ENCODE results near the gene MRPS14.

Gene MRPS14

DNA sequence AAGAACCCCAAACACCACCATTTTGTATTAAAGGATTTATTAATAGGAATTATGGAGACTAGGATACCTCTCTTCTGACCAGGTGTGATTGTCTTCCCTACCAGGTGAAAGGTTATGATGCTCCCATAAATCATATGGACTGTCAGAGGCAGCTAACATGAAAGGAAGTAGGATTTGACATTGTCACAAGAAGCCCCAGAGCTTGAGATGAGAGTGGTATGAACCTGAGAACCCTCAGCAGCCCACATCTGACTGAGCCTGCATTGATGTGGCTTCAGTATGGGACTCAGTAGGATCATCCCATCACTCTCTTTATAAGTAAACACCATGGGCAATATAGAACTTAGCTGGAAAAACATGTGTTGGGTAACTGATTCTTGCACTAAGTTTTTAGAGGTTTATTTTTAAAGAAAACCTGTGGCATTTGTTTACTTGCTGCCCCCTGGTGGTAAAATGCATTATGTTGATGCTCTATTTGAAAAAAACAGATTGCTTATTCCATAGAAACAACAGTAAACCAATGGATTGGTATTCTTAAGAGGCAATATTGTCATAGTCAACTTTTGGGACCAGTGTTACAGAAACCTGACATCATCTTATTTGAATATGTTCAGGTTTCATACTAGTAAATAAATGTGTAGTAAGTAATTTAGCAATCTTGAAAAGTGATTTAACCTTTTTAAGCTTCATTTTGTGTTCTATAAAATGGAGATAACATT lies 40.1 kb downstream of the MRPS14 start:
- DNase-seq, result peak; percentile 30 to 77

DNA sequence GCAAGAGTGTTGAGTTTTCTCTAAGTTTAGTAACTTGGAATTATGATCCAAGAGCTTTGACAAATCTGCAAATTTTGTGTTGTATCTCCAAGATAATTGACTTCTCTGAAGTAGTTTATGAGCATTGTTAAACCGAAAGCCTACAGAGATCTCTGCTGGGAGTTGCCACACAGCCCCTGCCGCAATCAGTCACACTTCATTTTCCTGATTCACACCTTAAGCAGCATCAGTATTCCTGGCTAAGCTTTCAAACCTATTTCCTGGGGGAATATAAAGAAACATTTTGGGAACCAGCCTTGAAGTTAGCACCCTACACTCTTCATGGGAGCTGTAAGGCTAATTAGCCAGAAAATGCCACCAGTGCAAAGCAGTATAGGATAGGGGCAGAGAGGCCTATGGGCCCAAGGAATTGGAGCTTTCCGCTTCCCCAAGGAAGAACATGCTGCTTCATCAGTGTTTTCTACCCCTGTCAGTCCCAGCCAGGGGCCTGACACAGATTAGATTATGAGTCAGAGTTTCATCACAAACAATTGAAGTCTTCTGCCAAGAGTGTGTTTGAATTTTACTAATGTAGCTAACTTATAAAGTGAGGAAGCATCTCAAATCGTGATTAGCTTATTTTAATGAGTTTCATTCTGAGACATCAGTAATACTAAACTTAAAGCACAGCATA lies 46.7 kb downstream of the MRPS14 start:
- no peak for DNase-seq

DNA sequence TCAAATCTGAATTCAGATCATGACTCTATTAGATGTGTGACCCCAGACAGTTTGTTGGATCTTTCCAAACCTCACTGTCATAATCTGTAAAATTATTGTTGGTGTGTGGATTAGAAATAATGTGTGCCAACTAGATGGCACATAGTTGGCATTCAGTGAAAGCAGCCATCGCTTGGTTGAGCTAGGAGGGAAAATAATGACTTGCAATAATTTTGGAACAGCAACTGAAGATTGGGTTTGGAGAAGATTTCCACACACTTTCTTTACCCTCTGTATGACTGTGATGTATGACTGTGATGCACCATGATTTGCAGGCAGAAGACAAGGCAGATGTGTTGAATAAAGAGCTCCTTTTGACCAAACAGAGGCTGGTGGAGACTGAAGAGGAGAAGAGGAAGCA lies 47.5 kb downstream of the MRPS14 start:
- DNase-seq, result no peak

DNA sequence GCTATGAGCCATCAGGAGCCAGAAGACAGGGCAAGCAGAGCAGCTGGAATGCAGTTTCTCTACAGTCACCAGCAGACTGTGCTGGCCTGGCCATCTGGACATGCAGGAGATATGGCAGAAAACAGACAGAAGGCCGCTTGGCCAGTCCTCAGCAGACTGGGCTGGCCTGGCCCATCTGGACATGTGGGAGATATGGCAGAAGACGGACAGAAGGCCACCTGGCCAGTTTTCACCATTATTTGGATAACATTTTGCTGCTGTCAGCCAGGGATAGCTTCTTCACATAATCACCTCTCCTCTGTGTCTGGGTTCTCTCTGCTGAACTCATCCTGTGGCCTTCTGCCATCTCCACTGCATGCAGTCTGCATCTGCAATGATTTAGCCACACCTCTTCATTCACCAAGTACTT lies 48.5 kb downstream of the MRPS14 start:
- no peak for DNase-seq

DNA sequence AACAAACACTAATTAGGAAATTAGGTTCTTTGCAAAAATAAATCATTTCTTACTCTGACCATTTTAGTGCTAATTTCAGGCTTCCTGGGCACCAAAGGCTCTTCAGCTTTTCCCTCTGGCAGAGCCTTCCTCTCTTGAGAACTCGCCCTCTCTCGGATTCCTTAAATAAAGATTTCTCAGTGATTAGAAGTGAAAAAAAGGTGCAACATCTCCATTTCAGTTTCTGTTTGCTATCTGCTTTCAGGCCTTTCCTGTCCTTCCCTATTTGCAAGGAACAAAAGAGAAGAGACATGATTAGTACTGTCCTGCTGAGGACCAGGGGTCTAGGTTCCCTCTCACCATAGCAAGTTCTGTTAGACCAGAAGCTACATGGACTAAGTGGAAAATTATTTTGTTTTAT lies 51.3 kb downstream of the MRPS14 start:
- no peak for DNase-seq

DNA sequence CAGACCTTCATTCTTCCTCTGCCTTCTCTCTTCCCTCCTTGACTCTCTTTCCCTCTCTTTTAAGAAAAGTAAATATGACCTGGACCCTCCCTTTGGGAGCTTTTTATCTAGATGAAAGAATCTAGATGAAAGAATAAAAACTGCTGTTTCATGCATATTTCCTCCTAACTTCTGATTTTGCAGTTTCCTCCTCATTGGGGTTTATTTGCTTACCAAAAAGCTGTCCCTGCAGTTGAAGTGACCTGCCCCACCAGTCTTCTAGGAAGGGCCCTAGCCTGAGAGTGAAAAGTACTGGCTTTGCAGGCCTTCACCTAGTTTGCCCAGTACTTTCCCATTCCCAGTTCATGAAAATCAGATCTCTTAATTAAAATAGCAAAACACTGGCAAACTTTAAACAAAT lies 51.8 kb downstream of the MRPS14 start:
- no peak for DNase-seq

DNA sequence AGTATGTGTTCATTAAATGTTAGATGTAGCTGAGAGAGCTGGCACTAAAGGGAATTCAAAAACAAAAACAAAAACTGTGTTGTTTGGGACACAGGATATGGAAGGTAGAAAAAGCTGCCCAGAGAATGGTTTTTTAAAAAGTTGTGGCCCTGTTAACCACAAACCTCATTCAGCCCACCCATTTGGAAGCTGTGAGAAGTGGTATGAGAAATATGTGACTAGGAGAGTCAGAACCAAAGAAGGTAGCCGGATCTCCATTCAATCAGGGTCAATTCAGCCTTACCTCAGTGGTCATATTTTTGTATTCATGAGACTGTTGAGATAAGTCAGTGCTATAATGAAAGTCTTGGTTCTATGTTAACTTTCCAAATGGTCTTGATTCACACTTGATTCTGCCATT lies 53.2 kb downstream of the MRPS14 start:
- DNase-seq, result peak in 1 of 2 donors; percentile 39

DNA sequence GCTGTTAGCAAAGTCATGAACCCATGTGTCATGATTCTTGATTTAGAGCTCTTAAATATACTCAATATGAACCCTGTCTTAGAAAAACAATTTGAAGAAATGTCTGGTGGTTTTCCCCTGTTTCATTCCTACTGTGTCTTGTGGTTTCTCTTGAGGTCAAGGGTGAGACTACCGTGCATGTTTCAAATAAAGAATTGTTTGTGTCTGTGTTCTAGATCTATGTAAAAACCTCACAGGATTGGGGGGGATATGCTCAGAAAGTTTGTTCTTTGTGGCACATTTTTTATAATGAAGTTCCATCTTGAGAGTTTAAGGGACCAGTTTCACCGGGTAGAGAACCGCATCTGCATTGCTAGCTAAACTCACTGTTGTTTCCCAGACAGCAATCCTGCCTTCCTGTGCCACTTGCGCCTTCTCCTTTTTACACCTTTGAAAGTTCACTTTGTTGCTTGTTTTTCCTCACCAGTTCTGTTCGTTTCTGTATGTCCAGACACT lies 54.4 kb downstream of the MRPS14 start:
- peak; percentile 35 to 82 for DNase-seq

DNA sequence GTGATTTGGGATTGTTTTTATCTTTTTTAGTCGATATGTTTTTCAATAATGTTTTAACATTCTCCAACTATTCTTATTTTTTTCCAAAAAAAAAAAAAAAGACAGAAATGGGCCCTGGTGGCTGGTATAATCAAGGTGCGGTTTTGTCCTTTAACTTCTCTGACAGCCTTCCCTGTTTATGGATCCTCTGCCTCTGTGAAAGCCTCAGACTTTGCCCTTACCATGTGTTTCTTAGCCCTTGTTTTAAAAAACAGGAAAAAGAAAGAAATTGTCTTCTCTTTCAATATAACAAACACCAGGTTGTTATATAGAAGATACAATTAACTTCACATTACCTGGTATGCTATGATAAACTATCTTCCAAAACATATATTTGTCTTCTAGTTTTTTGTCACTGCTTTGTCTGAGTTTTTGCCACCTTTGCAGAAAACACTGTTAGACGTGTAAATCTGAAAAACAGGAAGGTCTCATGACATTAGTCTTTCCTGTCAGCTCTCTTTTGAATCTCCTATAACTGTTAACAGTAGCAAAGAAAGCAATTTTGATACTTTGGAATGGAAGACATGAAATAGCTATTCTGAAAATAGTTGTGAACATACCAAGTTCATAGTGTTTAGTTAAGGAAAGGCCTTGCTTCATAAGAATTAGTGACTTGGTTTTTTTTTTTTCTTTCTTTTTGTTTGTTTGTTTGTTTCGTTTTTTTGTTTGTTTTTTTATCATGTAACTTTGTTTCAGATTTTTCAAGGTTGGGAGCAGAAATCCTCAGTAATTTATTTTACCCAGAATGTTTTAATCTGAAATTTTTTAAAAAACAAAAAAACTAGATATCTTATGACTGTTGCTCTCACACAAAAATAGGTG lies 55.1 kb downstream of the MRPS14 start:
- peak in 1 of 2 donors; percentile 58 for DNase-seq

DNA sequence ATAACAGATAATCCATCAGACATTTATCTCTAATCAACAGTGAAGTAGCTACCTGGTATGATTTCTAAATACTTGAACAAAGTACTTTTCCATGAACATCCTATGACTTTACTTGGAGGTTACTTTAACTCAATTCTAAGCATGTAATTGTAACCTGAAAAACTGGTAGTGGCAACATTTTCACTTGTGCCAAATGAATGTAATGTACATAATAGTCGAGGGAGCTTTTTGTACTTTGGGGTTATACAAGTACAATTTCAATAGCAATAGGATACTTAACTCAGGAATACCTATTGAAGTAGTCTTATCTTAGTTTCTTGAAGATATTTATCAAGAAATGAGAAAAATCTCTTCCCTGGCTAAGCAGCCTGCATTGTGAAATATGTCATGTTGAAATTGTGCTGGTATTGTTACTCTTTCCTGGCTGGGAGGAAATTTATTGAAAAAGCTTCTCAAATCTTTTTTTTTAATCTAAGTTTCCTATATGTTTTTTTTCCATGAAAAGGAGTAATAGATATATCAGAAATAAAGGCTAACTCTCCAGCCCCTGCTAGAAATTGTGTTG lies 57.1 kb downstream of the MRPS14 start:
- DNase-seq, result no peak

DNA sequence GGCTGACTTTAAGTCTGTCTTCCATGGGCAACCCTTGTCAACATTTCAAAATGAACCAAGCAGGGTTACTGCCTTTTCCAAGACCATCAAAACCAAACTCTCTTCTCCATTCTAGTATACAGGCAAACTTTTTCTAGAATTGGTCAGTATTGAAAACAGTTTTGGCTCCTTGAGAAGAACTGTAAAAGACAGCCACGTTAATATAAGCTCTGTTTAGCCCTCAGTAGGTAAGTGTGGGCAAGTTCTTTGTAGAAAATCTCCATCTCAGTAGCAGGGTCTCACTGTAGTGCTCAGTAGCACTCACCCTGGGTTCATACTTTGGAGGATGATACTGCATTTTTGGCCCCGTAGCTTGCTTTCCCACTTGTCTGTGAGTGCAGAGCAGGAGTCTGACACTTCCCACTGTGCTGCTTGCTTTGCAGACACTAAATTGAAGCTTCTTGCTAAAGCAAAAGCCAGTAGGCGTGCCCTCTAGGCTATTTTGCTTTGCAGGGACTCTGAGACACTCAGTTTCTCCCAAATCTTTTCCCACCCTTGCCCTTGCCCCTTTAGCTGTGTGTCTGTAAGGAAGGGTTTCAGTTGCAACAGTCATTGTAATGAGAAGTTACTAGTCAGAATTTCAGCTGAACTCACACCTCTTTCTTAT lies 57.7 kb downstream of the MRPS14 start:
- peak in 1 of 2 donors; percentile 38 for DNase-seq

DNA sequence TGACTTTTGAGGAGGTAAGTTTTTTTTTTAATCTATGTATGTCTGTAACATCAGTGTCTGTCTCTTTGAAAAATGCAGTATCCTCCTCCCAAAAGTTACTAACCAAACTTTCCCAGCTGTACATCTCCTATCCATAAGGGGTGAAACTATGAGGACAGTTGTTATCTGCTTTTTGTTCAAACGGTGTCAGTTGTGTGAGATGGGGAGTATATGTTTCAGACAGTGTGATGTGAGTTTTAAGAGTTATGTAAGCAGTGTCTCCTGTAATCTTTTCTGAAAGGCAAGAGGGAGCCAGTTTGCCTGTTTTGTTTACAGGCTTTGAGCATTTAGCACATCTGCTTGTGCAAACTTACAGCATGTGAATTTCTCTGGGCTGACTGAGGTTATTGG lies 58.3 kb downstream of the MRPS14 start:
- peak in 1 of 2 donors; percentile 54 for DNase-seq

DNA sequence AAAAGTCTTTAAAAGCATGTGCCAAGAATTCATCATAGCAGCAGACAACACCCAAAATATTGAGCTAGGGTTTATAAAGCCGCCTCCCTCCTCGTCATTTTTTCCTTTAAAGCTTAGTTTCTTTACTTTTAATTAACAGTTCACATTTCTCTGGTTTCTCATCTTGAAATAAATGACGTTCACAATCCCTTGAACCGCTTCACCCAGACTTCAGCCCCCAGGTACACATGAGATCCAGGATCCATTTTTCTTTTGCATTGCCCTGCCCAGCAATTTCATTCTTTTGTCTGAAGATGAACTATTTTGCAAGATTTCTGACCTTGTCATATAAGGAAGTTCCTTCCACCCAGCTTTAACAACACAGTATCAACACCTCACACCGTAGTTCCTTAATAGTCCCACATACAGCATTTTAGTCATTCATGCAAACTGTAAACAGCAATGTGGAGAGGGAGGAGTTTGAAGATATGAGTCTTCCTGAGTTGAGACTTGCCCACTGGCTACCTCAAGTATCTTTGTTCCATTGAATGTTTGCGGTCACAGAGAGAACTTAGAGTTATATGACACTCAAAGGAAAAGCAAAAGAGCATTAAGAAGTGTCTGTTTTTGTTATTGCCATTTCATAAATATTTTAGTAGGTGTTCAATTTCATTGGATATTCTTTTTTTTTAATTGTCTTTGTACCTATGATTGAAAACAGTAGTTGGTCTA lies 58.8 kb downstream of the MRPS14 start:
- peak; percentile 25 to 74 for DNase-seq

DNA sequence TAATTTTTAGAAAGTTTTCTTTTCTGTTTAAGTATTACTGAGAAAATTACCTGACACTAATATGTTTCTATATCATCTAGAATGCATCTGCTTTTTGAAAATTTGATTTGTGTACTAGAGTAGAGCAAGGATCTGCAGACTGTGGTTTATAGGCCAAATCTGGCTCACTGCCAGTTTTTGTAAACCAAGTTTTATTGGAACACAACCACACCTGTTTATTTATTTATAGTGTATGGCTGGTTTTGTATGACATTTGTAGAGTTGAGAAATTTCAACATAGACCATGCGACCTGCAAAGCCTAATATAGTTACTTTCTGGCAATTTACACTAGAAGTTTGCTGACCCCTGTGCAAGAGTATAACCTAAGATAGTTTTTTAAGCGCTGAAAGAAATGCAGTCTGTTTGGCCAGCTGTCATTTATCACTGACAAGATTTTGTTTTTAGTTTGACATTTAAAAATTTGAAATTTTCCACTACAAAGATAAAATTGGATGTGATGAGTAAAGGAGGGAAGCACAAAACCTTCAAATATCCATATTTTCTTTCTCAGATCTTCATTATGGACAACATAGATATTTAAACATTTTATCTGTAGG lies 59.6 kb downstream of the MRPS14 start:
- DNase-seq, result peak in 1 of 2 donors; percentile 44

Measured in CD4-positive, alpha-beta T cell treated with Interferon alpha-2 for 1 hour (primary cell).